Measurements from ENCODE around the gene EGFR. TPM values are rescaled to one million over a fixed set of nuclear protein-coding genes. Genes with fewer than 3 reads are reported as not detected.

The EGFR gene
- total and polyA plus RNA-seq, 2 experiments from 2014 or later: 0.51 to 0.57 TPM

- H3K9me3 ChIP-seq (ENCODE audit: low read depth): no peaks in the 10 kb centered on the region
- H3K27me3 ChIP-seq: no peaks in the 10 kb centered on the region
- TF ChIP-seq CTCF (IDR thresholded peaks at IDR 0.05; ENCODE audit: low read depth, low read length): no peak
- H3K36me3 ChIP-seq: no peaks in the 10 kb centered on the region
- H3K4me3 ChIP-seq: no peak overlapping the region
- no peak for DNase-seq (ENCODE audit: low read depth in 1 of 2, low spot score in 1 of 2)
- no peak overlapping the region for H3K27ac ChIP-seq
- H3K4me1 ChIP-seq (ENCODE audit: low read depth): no peaks in the 10 kb centered on the region
Observed at GRCh38 chr7:55158541-55159382, 139.9 kb downstream of the EGFR start.

GRCh38 chr7:55160539-55160938, 141.7 kb downstream of the EGFR start:
- H3K27me3 ChIP-seq: no peaks in the 10 kb centered on the region
- H3K4me1 ChIP-seq (ENCODE audit: low read depth): no peaks in the 10 kb centered on the region
- no peak overlapping the region for H3K4me3 ChIP-seq
- no peak overlapping the region for H3K27ac ChIP-seq
- H3K9me3 ChIP-seq (ENCODE audit: low read depth): no peaks in the 10 kb centered on the region
- DNase-seq (ENCODE audit: low read depth in 1 of 2, low spot score in 1 of 2): peak in 1 of 2 donors; percentile 74
- H3K36me3 ChIP-seq: no peaks in the 10 kb centered on the region
- TF ChIP-seq CTCF (IDR thresholded peaks at IDR 0.05; ENCODE audit: low read depth, low read length): no peak

GRCh38 chr7:55161154-55161687, 142.4 kb downstream of the EGFR start:
- no peaks in the 10 kb centered on the region for H3K36me3 ChIP-seq
- TF ChIP-seq CTCF (IDR thresholded peaks at IDR 0.05; ENCODE audit: low read depth, low read length): no peak
- no peaks in the 10 kb centered on the region for H3K4me1 ChIP-seq (ENCODE audit: low read depth)
- no peak overlapping the region for H3K4me3 ChIP-seq
- no peaks in the 10 kb centered on the region for H3K27me3 ChIP-seq
- no peaks in the 10 kb centered on the region for H3K9me3 ChIP-seq (ENCODE audit: low read depth)
- DNase-seq (ENCODE audit: low read depth in 1 of 2, low spot score in 1 of 2): no peak
- H3K27ac ChIP-seq: no peak overlapping the region

GRCh38 chr7:55162476-55162875, 143.7 kb downstream of the EGFR start:
- no peak for TF ChIP-seq CTCF (IDR thresholded peaks at IDR 0.05; ENCODE audit: low read depth, low read length)
- Histone ChIP-seq H3K9me3 (ENCODE audit: low read depth) (no peaks in the 10 kb centered on the region), H3K27ac (no peak overlapping the region), H3K4me3 (no peak overlapping the region), H3K36me3 (no peaks in the 10 kb centered on the region), H3K27me3 (no peaks in the 10 kb centered on the region), H3K4me1 (ENCODE audit: low read depth) (no peaks in the 10 kb centered on the region)
- DNase-seq (ENCODE audit: low read depth in 1 of 2, low spot score in 1 of 2): no peak

- Histone ChIP-seq H3K4me3 (no peak overlapping the region), H3K9me3 (ENCODE audit: low read depth) (no peaks in the 10 kb centered on the region), H3K4me1 (ENCODE audit: low read depth) (no peaks in the 10 kb centered on the region), H3K27me3 (no peaks in the 10 kb centered on the region), H3K27ac (no peak overlapping the region), H3K36me3 (no peaks in the 10 kb centered on the region)
- no peak for TF ChIP-seq CTCF (IDR thresholded peaks at IDR 0.05; ENCODE audit: low read depth, low read length)
- DNase-seq (ENCODE audit: low read depth in 1 of 2, low spot score in 1 of 2): peak in 1 of 2 donors; percentile 14
Observed at GRCh38 chr7:55163733-55164132, 144.9 kb downstream of the EGFR start.

All from cardiac muscle cell (in vitro differentiated cells and primary cell).